HG03439 (cell line): ENCODE measurements around the gene KCNN2.

ENCODE experiments used
- ATAC-seq: cut with Tn5 transposase; IDR thresholded peaks from one replicate; pipeline ENCODE4 v1.9.1; 2021; ENCODE audit warnings: mild to moderate bottlenecking, moderate library complexity; ENCODE audit not compliant: unreplicated experiment

Gene KCNN2

GRCh38 chr5:114477816-114478334 is 116.0 kb downstream of the KCNN2 start:
- no peak for ATAC-seq

GRCh38 chr5:114500756-114501155 is 138.9 kb downstream of the KCNN2 start:
- ATAC-seq = no peak

- ATAC-seq = no peak
Observed at GRCh38 chr5:114504560-114504959, 142.7 kb downstream of the KCNN2 start.

GRCh38 chr5:114524221-114524620 is 162.4 kb downstream of the KCNN2 start:
- ATAC-seq = no peak

GRCh38 chr5:114544561-114544960 is 182.7 kb downstream of the KCNN2 start:
- ATAC-seq = no peak
